Neural cell (in vitro differentiated cells): Measurements from ENCODE around the gene LDB3.

ENCODE experiments used
- EP300 ChIP-seq: fragments of 450-650 bp; conservative IDR thresholded peaks from 2 replicates; pipeline ENCODE4 v1.6.1; 2014; ENCODE audit warnings: antibody characterized with exemption, mild to moderate bottlenecking, moderate library complexity; ENCODE audit not compliant: poor library complexity, severe bottlenecking
- EZH2 ChIP-seq: fragments of 200-600, 300-800 bp; shearing (Covaris generic), sonication (generic); IDR thresholded peaks from 2 replicates; pipeline ENCODE4 v1.6.1; 2014; ENCODE audit warnings: antibody characterized with exemption, low read length, borderline replicate concordance, mild to moderate bottlenecking; ENCODE audit not compliant: insufficient read depth, poor library complexity, severe bottlenecking
- MXI1 ChIP-seq: fragments of 450-650 bp; conservative IDR thresholded peaks from 2 replicates; pipeline ENCODE4 v1.6.1; 2014; ENCODE audit warnings: antibody characterized with exemption, mild to moderate bottlenecking; ENCODE audit not compliant: poor library complexity, severe bottlenecking
- POLR2AphosphoS5 ChIP-seq: IDR thresholded peaks from 2 replicates; pipeline ENCODE4 v1.6.1; 2012
- RAD21 ChIP-seq: fragments of 450-650 bp; conservative IDR thresholded peaks from 2 replicates; pipeline ENCODE4 v1.6.1; 2014; ENCODE audit warnings: antibody characterized with exemption, mild to moderate bottlenecking, moderate library complexity
- REST ChIP-seq: IDR thresholded peaks from 2 replicates; pipeline ENCODE4 v1.6.1; 2012; ENCODE audit warnings: borderline replicate concordance
- SMC3 ChIP-seq: fragments of 450-650 bp; conservative IDR thresholded peaks from 2 replicates; pipeline ENCODE4 v1.6.1; 2014; ENCODE audit warnings: antibody characterized with exemption, mild to moderate bottlenecking, moderate library complexity; ENCODE audit not compliant: poor library complexity
- TAF1 ChIP-seq: IDR thresholded peaks from 2 replicates; pipeline ENCODE4 v1.6.1; 2012; ENCODE audit warnings: low read depth
- TF ChIP-seq, protein P1 (sequence below): fragments of 450-650 bp; IDR thresholded peaks from 2 replicates; pipeline ENCODE4 v1.5.1; 2014; ENCODE audit warnings: antibody characterized with exemption, mild to moderate bottlenecking, moderate library complexity; ENCODE audit not compliant: poor library complexity, severe bottlenecking

DNA sequence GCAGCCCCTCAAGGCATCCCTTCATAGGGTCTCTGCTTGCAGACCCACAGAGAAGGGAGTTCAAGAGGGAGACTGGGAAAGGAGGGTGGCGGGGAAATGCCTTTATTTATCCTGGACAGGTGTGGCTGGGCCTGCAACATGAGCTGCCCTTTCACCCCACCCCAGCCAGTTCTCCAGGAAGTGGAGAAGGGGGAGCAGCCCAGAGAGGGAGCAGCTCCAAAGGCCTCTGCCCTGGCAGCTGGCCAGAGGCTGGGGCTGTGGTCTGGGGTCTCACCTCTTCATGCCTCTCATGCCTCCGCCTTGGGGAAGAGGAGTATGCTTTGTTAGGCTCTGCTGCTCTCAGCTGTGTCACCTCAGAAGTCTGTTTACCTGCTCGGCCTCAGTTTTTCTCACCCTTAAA, 3.1 kb downstream of the LDB3 start:
- no peak for TF ChIP-seq EP300
- TF ChIP-seq POLR2AphosphoS5: no peak
- TF ChIP-seq, protein P1, sequence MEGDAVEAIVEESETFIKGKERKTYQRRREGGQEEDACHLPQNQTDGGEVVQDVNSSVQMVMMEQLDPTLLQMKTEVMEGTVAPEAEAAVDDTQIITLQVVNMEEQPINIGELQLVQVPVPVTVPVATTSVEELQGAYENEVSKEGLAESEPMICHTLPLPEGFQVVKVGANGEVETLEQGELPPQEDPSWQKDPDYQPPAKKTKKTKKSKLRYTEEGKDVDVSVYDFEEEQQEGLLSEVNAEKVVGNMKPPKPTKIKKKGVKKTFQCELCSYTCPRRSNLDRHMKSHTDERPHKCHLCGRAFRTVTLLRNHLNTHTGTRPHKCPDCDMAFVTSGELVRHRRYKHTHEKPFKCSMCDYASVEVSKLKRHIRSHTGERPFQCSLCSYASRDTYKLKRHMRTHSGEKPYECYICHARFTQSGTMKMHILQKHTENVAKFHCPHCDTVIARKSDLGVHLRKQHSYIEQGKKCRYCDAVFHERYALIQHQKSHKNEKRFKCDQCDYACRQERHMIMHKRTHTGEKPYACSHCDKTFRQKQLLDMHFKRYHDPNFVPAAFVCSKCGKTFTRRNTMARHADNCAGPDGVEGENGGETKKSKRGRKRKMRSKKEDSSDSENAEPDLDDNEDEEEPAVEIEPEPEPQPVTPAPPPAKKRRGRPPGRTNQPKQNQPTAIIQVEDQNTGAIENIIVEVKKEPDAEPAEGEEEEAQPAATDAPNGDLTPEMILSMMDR: no peak
- TF ChIP-seq SMC3: no peak
- no peak for TF ChIP-seq RAD21
- TF ChIP-seq MXI1: no peak
- no peak for TF ChIP-seq REST
- TF ChIP-seq TAF1: no peak
- no peak for TF ChIP-seq EZH2
